ENCODE results near the gene NEO1. TPM values are rescaled to one million over a fixed set of nuclear protein-coding genes. Genes with fewer than 3 reads are reported as not detected.

NEO1 gene
- total RNA-seq, 1 experiment from 2014 or later: 41.8 TPM

DNA sequence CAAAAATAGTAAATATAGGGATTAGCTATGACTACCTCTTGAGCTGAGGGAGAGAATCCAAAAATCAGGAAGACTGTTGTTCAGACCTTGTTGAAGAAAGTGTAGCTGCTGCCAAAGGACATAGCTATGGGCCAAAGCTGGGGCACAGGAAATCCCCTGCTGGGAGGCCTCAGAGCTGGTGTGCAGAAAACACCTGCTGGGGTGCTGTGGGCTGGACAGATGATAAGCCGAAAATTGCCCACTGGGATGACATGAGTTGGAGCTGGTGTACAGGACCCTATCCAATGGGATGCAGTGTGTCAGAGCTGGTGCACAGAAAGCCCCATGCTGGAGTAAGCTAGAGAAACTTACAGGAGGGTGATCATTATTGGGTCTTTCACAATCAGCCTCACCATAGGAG is 121.9 kb downstream of the NEO1 start:
- Histone ChIP-seq H2BK20ac (ENCODE audit: low read depth, low read length, poor library complexity, severe bottlenecking) (no peak overlapping the region), H3K4me1 (ENCODE audit: insufficient read depth, low read length) (no peaks in the 10 kb centered on the region; the same call in 1 of the 2 replicates), H3K23me2 (ENCODE audit: insufficient read length, low read depth, low read length, poor library complexity, severe bottlenecking) (no peaks in the 10 kb centered on the region), H4K8ac (replicated peaks; ENCODE audit: insufficient read length, low read depth, low read length) (no peak overlapping the region), H4K20me1 (ENCODE audit: control insufficient read depth, insufficient read depth, insufficient read length) (no peaks in the 10 kb centered on the region), H3K4me2 (ENCODE audit: insufficient read depth, insufficient read length, low read length) (no peak overlapping the region), H3K4ac (ENCODE audit: low read depth, low read length) (no peak overlapping the region), H3K23ac (ENCODE audit: insufficient read length, low read depth, low read length) (no peak overlapping the region), H3K9ac (ENCODE audit: extremely low read depth, insufficient read length, low read length) (no peak overlapping the region), H2BK5ac (ENCODE audit: insufficient read length, low read length) (no peak overlapping the region), H2BK15ac (ENCODE audit: low read depth, low read length) (no peak overlapping the region), H3K14ac (ENCODE audit: insufficient read depth, low read length) (no peak overlapping the region), H2BK120ac (ENCODE audit: low read depth, low read length, poor library complexity, severe bottlenecking) (no peak overlapping the region), H3K56ac (ENCODE audit: insufficient read length, low read depth, low read length) (no peak overlapping the region), H3K27me3 (ENCODE audit: insufficient read depth, low read length) (no peaks in the 10 kb centered on the region), H3K79me1 (ENCODE audit: insufficient read depth, low read depth, low read length, poor library complexity, severe bottlenecking) (no peaks in the 10 kb centered on the region), H3T11ph (ENCODE audit: low read length) (no peak overlapping the region), H4K91ac (ENCODE audit: insufficient read length, low read depth, low read length) (no peak overlapping the region), H2BK12ac (ENCODE audit: insufficient read length, low read depth, low read length) (no peak overlapping the region), H3K9me3 (ENCODE audit: control insufficient read depth, low read depth, low read length) (no peaks in the 10 kb centered on the region), H3K79me2 (ENCODE audit: insufficient read depth, low read length) (no peaks in the 10 kb centered on the region), H3K18ac (ENCODE audit: insufficient read length, low read depth, low read length) (no peak overlapping the region), H2AFZ (ENCODE audit: low read length) (no peak overlapping the region), H2AK5ac (ENCODE audit: insufficient read length, low read length) (no peak overlapping the region), H4K5ac (ENCODE audit: insufficient read length, low read depth, low read length) (no peak overlapping the region), H3K27ac (ENCODE audit: insufficient read length, low read depth, low read length) (no peak overlapping the region)
- H3K9me3 Mint-ChIP-seq: no peaks in the 10 kb centered on the region
- WGBS (ENCODE audit: extremely low coverage, insufficient read length, low lambda C conversion rate): no CpG with 5 or more reads among the region's 1 CpG
- DNase-seq: no peak
- TF ChIP-seq, protein P1, sequence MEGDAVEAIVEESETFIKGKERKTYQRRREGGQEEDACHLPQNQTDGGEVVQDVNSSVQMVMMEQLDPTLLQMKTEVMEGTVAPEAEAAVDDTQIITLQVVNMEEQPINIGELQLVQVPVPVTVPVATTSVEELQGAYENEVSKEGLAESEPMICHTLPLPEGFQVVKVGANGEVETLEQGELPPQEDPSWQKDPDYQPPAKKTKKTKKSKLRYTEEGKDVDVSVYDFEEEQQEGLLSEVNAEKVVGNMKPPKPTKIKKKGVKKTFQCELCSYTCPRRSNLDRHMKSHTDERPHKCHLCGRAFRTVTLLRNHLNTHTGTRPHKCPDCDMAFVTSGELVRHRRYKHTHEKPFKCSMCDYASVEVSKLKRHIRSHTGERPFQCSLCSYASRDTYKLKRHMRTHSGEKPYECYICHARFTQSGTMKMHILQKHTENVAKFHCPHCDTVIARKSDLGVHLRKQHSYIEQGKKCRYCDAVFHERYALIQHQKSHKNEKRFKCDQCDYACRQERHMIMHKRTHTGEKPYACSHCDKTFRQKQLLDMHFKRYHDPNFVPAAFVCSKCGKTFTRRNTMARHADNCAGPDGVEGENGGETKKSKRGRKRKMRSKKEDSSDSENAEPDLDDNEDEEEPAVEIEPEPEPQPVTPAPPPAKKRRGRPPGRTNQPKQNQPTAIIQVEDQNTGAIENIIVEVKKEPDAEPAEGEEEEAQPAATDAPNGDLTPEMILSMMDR (conservative IDR thresholded peaks at IDR 0.05): no peak
- H3K4me1 Mint-ChIP-seq: peaks cover 19 to 23% of the 10 kb centered on the region in 2 experiments
- H3K36me3 Mint-ChIP-seq (ENCODE audit: insufficient read depth in 1 of 3, low read depth in 3 of 3): peaks cover 2 to 8% (median 3%) of the 10 kb centered on the region in 3 experiments; a peak in 5 of 7 replicates
- no peak overlapping the region for H3K4me3 Mint-ChIP-seq
- no peaks in the 10 kb centered on the region for H3K27me3 Mint-ChIP-seq (ENCODE audit: low read depth)
- H3K27ac Mint-ChIP-seq: no peak overlapping the region; a peak in 1 of 7 replicates

Measured in H9 (cell line).